ENCODE results near the gene CAMLG. TPM values are rescaled to one million over a fixed set of nuclear protein-coding genes. Genes with fewer than 3 reads are reported as not detected.

CAMLG gene
- total and polyA plus RNA-seq, 9 of the 15 experiments (the other 6 are each of a cell fraction or from before 2014, with no cell fraction given), result 11.3 to 22.0 (median 16.3) TPM

- peak; percentile 36 to 49 (median 49); a peak in 5 of 6 replicates for TF ChIP-seq CTCF (IDR thresholded peaks at IDR 0.05 in 2 of 3, conservative IDR thresholded peaks at IDR 0.05 in 1 of 3; ENCODE audit: insufficient read depth in 2 of 3, low read depth in 1 of 3, low read length in 3 of 3)
- TF ChIP-seq TBP (optimal IDR thresholded peaks at IDR 0.05; ENCODE audit: low read depth, low read length), result peak; percentile 22
- TF ChIP-seq RAD21 (CRISPR knock-in tag; conservative IDR thresholded peaks at IDR 0.05 in 1 of 2, IDR thresholded peaks at IDR 0.05 in 1 of 2), result peak in 1 of 2 experiments; percentile 19; a peak in 1 of 4 replicates
- TF ChIP-seq ZNF12 (CRISPR knock-in tag; IDR thresholded peaks at IDR 0.05), result peak; percentile 94
- no peak for TF ChIP-seq ETS1 (conservative IDR thresholded peaks at IDR 0.05; ENCODE audit: control insufficient read depth, low read depth, low read length)
- no peak for TF ChIP-seq PHTF2 (CRISPR knock-in tag; IDR thresholded peaks at IDR 0.05)
- TF ChIP-seq SMARCA5 (IDR thresholded peaks at IDR 0.05), result 0 out of 2 replicates have a peak, but pooled peaks have one; percentile 39
- TF ChIP-seq, protein P1, sequence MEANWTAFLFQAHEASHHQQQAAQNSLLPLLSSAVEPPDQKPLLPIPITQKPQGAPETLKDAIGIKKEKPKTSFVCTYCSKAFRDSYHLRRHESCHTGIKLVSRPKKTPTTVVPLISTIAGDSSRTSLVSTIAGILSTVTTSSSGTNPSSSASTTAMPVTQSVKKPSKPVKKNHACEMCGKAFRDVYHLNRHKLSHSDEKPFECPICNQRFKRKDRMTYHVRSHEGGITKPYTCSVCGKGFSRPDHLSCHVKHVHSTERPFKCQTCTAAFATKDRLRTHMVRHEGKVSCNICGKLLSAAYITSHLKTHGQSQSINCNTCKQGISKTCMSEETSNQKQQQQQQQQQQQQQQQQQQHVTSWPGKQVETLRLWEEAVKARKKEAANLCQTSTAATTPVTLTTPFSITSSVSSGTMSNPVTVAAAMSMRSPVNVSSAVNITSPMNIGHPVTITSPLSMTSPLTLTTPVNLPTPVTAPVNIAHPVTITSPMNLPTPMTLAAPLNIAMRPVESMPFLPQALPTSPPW (CRISPR knock-in tag; IDR thresholded peaks at IDR 0.05), result no peak
- TF ChIP-seq PRMT5 (CRISPR knock-in tag; IDR thresholded peaks at IDR 0.05), result no peak
- peak; percentile 56; the same call in 1 of the 2 replicates for TF ChIP-seq NFE2 (IDR thresholded peaks at IDR 0.05; ENCODE audit: low read depth)
- TF ChIP-seq HDAC3 (IDR thresholded peaks at IDR 0.05; ENCODE audit: borderline replicate concordance, partially characterized antibody), result no peak
- 0 out of 2 replicates have a peak, but pooled peaks have one; percentile 36 for TF ChIP-seq CREB1 (IDR thresholded peaks at IDR 0.05)
- TF ChIP-seq CREB1 (CRISPR knock-in tag; IDR thresholded peaks at IDR 0.05), result no peak; the same call in 1 of the 2 replicates
- TF ChIP-seq CEBPG (CRISPR knock-in tag; IDR thresholded peaks at IDR 0.05), result no peak
- 0 out of 4 replicates have a peak, but pooled peaks have one; percentile 5 to 23 for TF ChIP-seq CEBPG (tag; conservative IDR thresholded peaks at IDR 0.05 in 1 of 2, IDR thresholded peaks at IDR 0.05 in 1 of 2)
- TF ChIP-seq RBM39 (optimal IDR thresholded peaks at IDR 0.05; ENCODE audit: low read depth, low read length), result no peak
- TF ChIP-seq RREB1 (CRISPR knock-in tag; IDR thresholded peaks at IDR 0.05), result no peak
These were observed 764 bp downstream of the CAMLG start (continued) for GRCh38 chr5:134738963-134739661.

All from K562 (cell line).